B cell (primary cell): ENCODE measurements around the gene ITPKB. TPM values are rescaled to one million over a fixed set of nuclear protein-coding genes. Genes with fewer than 3 reads are reported as not detected.
A peak's percentile ranks its signal among the peaks of the same experiment; 100 is the strongest.

Source experiments
- ATAC-seq: fragments of 200-7000 bp; cut with Tn5 transposase; one replicate; pipeline ENCODE4 v1.10.0; 2021; ENCODE audit warnings: low read depth, mild to moderate bottlenecking, moderate number of reproducible peaks, moderate library complexity
- CTCF ChIA-PET: fragments of 350-600 bp; sonication (Branson Sonifier 250); formaldehyde crosslinking; loops from one replicate; lab custom pipeline; 2021; ENCODE audit warnings: antibody characterized with exemption, inconsistent platforms; lab: Charles Lee
- POLR2A ChIA-PET: fragments of 350-600 bp; sonication (Branson Sonifier 250); formaldehyde crosslinking; loops from one replicate; lab custom pipeline; 2021; ENCODE audit warnings: antibody characterized with exemption; lab: Charles Lee
- DNase-seq: peaks from one replicate; pipeline ENCODE4 v3.0.0; 2013
- H2AFZ ChIP-seq: 2 replicates; pipeline ENCODE4 v1.6.1; 2012; ENCODE audit warnings: mild to moderate bottlenecking, low read depth, low read length; ENCODE audit not compliant: insufficient read depth, poor library complexity, severe bottlenecking
- H3K27ac ChIP-seq, 2 donors: 1 replicate in 1 of 2; 2 replicates in 1 of 2; pipeline ENCODE4 v1.5.1; 2012 to 2013; ENCODE audit warnings: low read length in 2 of 2, mild to moderate bottlenecking in 2 of 2, moderate library complexity in 1 of 2
- H3K27me3 ChIP-seq, 4 experiments: fragments of 200-600 bp in 1 of 4; sonication (generic) in 1 of 4; replicated peaks in 1 of 4; 1 replicate in 2 of 4; 2 replicates in 2 of 4; pipeline versions ENCODE4 v1.6.1 to v1.7.0; 2013 to 2016; ENCODE audit warnings: low read length in 3 of 4, mild to moderate bottlenecking in 2 of 4, mixed read lengths in 1 of 4, moderate library complexity in 1 of 4; ENCODE audit not compliant: insufficient read depth in 4 of 4, control insufficient read depth in 3 of 4; ENCODE audit errors: control extremely low read depth in 1 of 4
- H3K36me3 ChIP-seq, 2 experiments: replicated peaks in 1 of 2; 1 replicate in 1 of 2; 2 replicates in 1 of 2; pipeline versions ENCODE4 v1.6.1 to v1.7.1; 2013; ENCODE audit warnings: low read length in 1 of 2; ENCODE audit not compliant: insufficient read depth in 2 of 2, control insufficient read depth in 1 of 2; ENCODE audit errors: control extremely low read depth in 1 of 2, extremely low read depth in 1 of 2
- H3K4me1 ChIP-seq, 2 donors: fragments of 200-600 bp in 1 of 2; sonication (generic) in 1 of 2; 1 replicate in 1 of 2; 2 replicates in 1 of 2; pipeline versions ENCODE4 v1.5.1 to v1.6.1; 2013 to 2017; ENCODE audit warnings: low read length in 2 of 2; ENCODE audit not compliant: control insufficient read depth in 2 of 2, insufficient read depth in 2 of 2
- H3K4me2 ChIP-seq: replicated peaks from 2 replicates; pipeline ENCODE3; 2012; ENCODE audit warnings: mild to moderate bottlenecking, low read depth, low read length; ENCODE audit not compliant: poor library complexity, severe bottlenecking
- H3K4me3 ChIP-seq, 5 experiments: fragments of 200-600 bp in 1 of 5; sonication (generic) in 1 of 5; 1 replicate in 3 of 5; 2 replicates in 2 of 5; pipeline versions ENCODE4 v1.5.1 to v1.7.0; 2011 to 2016; ENCODE audit warnings: low read length in 4 of 5, mild to moderate bottlenecking in 4 of 5, low read depth in 2 of 5, control low read depth in 1 of 5, moderate library complexity in 1 of 5; ENCODE audit not compliant: insufficient read depth in 1 of 5; ENCODE audit errors: control extremely low read depth in 1 of 5, extremely low read depth in 1 of 5
- H3K79me2 ChIP-seq: fragments of 200-600 bp; sonication (generic); one replicate; pipeline ENCODE4 v1.6.0; 2016; ENCODE audit warnings: low read length; ENCODE audit not compliant: control insufficient read depth, insufficient read depth
- H3K9ac ChIP-seq: fragments of 200-600 bp; sonication (generic); 2 replicates; pipeline ENCODE4 v1.6.1; 2017; ENCODE audit warnings: mild to moderate bottlenecking, low read length, moderate library complexity
- H3K9me3 ChIP-seq, 3 donors: one replicate each; pipeline versions ENCODE4 v1.6.1 to v1.7.1; 2013; ENCODE audit warnings: low read length in 2 of 3; ENCODE audit not compliant: control insufficient read depth in 2 of 3, insufficient read depth in 1 of 3; ENCODE audit errors: control extremely low read depth in 1 of 3
- H4K20me1 ChIP-seq: 2 replicates; pipeline ENCODE4 v1.6.0; 2012; ENCODE audit warnings: mild to moderate bottlenecking, low read length; ENCODE audit not compliant: insufficient read depth, control insufficient read depth, poor library complexity, severe bottlenecking
- H3K27ac Mint-ChIP-seq: one replicate; pipeline ENCODE4 v1.8.0; 2021; ENCODE audit warnings: mixed read lengths
- H3K27me3 Mint-ChIP-seq: one replicate; pipeline ENCODE4 v1.8.0; 2021; ENCODE audit warnings: mixed read lengths
- H3K4me1 Mint-ChIP-seq: one replicate; pipeline ENCODE4 v1.8.0; 2021; ENCODE audit warnings: mixed read lengths
- H3K4me3 Mint-ChIP-seq: one replicate; pipeline ENCODE4 v1.8.0; 2021; ENCODE audit warnings: mixed read lengths
- H3K9me3 Mint-ChIP-seq: one replicate; pipeline ENCODE4 v1.8.0; 2022; ENCODE audit warnings: mixed read lengths; ENCODE audit not compliant: insufficient read depth
- EZH2 ChIP-seq: IDR thresholded peaks from 2 replicates; pipeline ENCODE4 v1.6.1; 2012; ENCODE audit warnings: borderline replicate concordance, low read depth, mild to moderate bottlenecking, moderate library complexity, low read length; ENCODE audit not compliant: insufficient read depth, poor library complexity, severe bottlenecking
- WGBS: methylation state at CpG from one replicate; pipeline ENCODE4 v1.1.5; 2013; ENCODE audit warnings: missing lambda C conversion rate; ENCODE audit not compliant: insufficient coverage; 5-methylcytosine and 5-hydroxymethylcytosine counted together
- intact Hi-C: fragments of 100-400 bp; cut with micrococcal nuclease; formaldehyde crosslinking; loops from one replicate; pipeline ENCODE4 v1.10.0; 2022
- polyA plus RNA-seq: library from polyadenylated mRNA; depleted of rRNA; stranded (reverse); fragments of >200 nt; gene quantifications from 2 replicates; pipeline ENCODE4 v1.2.3, GENCODE V29; 2012
- total RNA-seq, 2 donors: library from RNA; stranded (reverse); fragments of 120-200 nt in 1 of 2; gene quantifications; 1 replicate in 1 of 2; 2 replicates in 1 of 2; pipeline versions ENCODE4 v1.2.3 to v1.2.4, GENCODE V29; 2013 to 2022
- TF ChIP-seq, protein P1 (sequence below): fragments of 200-600 bp; IDR thresholded peaks from one replicate; pipeline ENCODE4 v1.8.0; 2022; ENCODE audit warnings: antibody characterized with exemption, mild to moderate bottlenecking

ITPKB gene
- total and polyA plus RNA-seq, 2 donors (not counting 1 experiment from before 2014, with no cell fraction given), result 21.8 to 93.5 TPM

DNA sequence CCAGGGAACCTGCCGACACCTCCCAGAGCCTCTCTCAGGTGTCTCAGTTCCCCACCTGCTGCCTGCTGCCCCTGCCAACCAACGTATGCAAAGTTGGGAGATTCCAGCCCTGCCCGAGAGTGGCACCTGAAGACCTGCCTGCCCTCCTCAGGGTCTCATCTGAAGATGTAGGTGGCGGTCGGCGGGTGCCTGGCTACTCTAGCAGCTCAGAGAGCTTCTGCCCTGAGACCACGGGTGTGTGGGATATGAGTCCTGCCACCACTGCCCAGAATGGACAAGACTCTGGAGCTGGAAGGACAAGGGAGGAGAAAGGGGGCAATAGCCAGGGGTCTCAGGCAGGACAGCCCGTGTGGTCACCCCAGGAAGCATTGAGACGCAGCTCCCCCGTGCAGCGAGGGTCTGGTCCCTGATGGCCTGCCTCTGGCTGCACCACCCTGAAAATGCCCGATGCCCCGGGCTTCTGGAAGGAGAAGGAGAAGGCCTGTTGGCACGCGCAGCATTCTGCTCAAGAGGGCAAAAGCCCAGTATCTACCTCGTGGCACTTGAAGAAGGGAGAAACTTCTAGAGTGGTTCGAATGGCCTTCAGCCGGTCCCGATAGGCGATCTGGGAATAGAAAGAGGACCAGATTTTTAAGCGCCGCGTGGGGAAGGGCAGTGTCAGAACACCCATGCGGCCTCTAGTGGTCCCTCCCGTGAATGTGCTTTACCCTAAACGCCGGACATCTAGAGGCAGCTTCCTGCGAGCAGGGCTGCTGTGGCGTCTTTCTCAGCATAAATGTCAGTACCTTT, 101.7 kb downstream of the ITPKB start:
- TF ChIP-seq, protein P1, sequence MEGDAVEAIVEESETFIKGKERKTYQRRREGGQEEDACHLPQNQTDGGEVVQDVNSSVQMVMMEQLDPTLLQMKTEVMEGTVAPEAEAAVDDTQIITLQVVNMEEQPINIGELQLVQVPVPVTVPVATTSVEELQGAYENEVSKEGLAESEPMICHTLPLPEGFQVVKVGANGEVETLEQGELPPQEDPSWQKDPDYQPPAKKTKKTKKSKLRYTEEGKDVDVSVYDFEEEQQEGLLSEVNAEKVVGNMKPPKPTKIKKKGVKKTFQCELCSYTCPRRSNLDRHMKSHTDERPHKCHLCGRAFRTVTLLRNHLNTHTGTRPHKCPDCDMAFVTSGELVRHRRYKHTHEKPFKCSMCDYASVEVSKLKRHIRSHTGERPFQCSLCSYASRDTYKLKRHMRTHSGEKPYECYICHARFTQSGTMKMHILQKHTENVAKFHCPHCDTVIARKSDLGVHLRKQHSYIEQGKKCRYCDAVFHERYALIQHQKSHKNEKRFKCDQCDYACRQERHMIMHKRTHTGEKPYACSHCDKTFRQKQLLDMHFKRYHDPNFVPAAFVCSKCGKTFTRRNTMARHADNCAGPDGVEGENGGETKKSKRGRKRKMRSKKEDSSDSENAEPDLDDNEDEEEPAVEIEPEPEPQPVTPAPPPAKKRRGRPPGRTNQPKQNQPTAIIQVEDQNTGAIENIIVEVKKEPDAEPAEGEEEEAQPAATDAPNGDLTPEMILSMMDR, result no peak
- no peak for TF ChIP-seq EZH2
- H3K4me3 ChIP-seq, result no peak overlapping the region
- H3K36me3 ChIP-seq, result peaks cover 0 to 67% of the 10 kb centered on the region in 2 experiments
- intact Hi-C loops, result no loop called here
- 87% methylated on average over 25 of the region's 29 CpGs for WGBS
- Mint-ChIP-seq H3K9me3 (no peaks in the 10 kb centered on the region), H3K4me1 (peaks cover 75% of the 10 kb centered on the region), H3K27ac (peak overlapping the region; percentile 32), H3K4me3 (no peak overlapping the region), H3K27me3 (no peaks in the 10 kb centered on the region)
- ATAC-seq, result no peak
- H3K9ac ChIP-seq, result no peak overlapping the region
- peak; percentile 10 for DNase-seq
- CTCF ChIA-PET, result interaction anchor here (0.5 to 16.3 kb wide), 8 partner anchors 8 to 189 kb away, joined by 3 to 278 read pairs (median 4); no protein-coding TSS in a partner anchor
- no peak overlapping the region for H3K27ac ChIP-seq
- POLR2A ChIA-PET, result interaction anchor here (1.1 to 1.2 kb wide), 2 partner anchors 23 to 50 kb away, joined by 3 to 4 read pairs; no protein-coding TSS in a partner anchor
- no peak overlapping the region for H2AFZ ChIP-seq
- H3K79me2 ChIP-seq, result peaks cover 5% of the 10 kb centered on the region
- no peaks in the 10 kb centered on the region for H3K27me3 ChIP-seq
- H3K4me2 ChIP-seq, result no peak overlapping the region
- H4K20me1 ChIP-seq, result peaks cover 8% of the 10 kb centered on the region
- H3K4me1 ChIP-seq, result peaks cover 45 to 76% of the 10 kb centered on the region in 2 donors
- no peaks in the 10 kb centered on the region for H3K9me3 ChIP-seq

DNA sequence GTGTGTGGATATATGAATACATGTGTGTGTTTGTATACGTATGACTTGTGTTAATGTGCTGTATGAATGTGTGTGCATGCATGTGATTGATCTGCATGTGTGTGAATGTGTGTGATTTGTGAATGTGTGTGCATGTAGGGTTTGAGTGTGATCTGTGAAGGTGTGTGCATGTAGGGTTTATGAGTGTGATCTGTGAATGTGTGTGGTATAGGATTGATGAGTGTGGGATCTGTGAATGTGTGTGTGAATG, 102.3 kb downstream of the ITPKB start:
- H3K4me3 Mint-ChIP-seq, result no peak overlapping the region
- H3K27me3 ChIP-seq, result no peaks in the 10 kb centered on the region
- no peaks in the 10 kb centered on the region for H3K27me3 Mint-ChIP-seq
- no peak overlapping the region for H2AFZ ChIP-seq
- H3K9me3 Mint-ChIP-seq, result no peaks in the 10 kb centered on the region
- no peak for DNase-seq
- intact Hi-C loops, result no loop called here
- POLR2A ChIA-PET, result no interaction called here
- no peaks in the 10 kb centered on the region for H3K9me3 ChIP-seq
- H3K79me2 ChIP-seq, result no peaks in the 10 kb centered on the region
- H3K27ac Mint-ChIP-seq, result peak overlapping the region; percentile 32
- no peak overlapping the region for H3K4me2 ChIP-seq
- no peak for ATAC-seq
- H3K36me3 ChIP-seq, result peaks cover 0 to 66% of the 10 kb centered on the region in 2 experiments
- H3K4me1 Mint-ChIP-seq, result peaks cover 75% of the 10 kb centered on the region
- H3K9ac ChIP-seq, result no peak overlapping the region
- 94% methylated on average over 1 of the region's 1 CpG for WGBS
- CTCF ChIA-PET, result interaction anchor here (0.5 to 16.3 kb wide), 3 partner anchors 10 to 190 kb away, joined by 4 to 278 read pairs (median 14); no protein-coding TSS in a partner anchor
- H3K27ac ChIP-seq, result no peak overlapping the region
- H4K20me1 ChIP-seq, result peaks cover 8% of the 10 kb centered on the region
- H3K4me3 ChIP-seq, result no peak overlapping the region
- TF ChIP-seq EZH2, result no peak
- peaks cover 50 to 79% of the 10 kb centered on the region in 2 donors for H3K4me1 ChIP-seq
